GM19324 (cell line): Measurements from ENCODE around the gene LDAF1.
"Not testable (repeated sequence)": the region's sequence is repeated elsewhere in the genome, so short reads cannot be mapped to it uniquely, and the experiment has no call there.

Source experiments
- ATAC-seq: cut with Tn5 transposase; IDR thresholded peaks from one replicate; pipeline ENCODE4 v1.9.1; 2021; ENCODE audit warnings: mild to moderate bottlenecking, moderate library complexity; ENCODE audit not compliant: unreplicated experiment, low FRiP score

LDAF1 gene

GRCh38 chr16:21192991-21193390 is 34.5 kb downstream of the LDAF1 start:
- no peak for ATAC-seq

GRCh38 chr16:21194771-21195301 is 36.4 kb downstream of the LDAF1 start:
- no peak for ATAC-seq

- not testable (repeated sequence) for ATAC-seq
Observed at GRCh38 chr16:21195330-21195729, 36.9 kb downstream of the LDAF1 start.

DNA sequence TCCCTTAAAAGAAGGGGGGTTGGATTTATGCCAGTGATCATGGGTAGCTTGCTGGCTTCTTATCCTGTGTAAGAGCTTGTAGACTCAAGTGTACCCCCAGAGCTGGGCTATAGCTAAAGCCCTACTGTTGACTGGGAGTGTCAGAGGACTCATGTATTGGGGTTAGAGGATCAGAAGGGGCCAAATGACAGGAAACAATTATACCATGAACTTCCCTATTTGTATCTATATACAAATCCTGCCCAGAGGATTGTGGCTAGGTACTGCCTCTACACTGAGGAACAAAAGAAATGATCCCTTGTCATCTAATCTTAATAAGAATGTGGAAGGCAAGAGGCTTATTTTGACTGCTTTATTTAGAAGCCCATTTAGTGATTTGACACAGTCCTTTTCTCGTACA is 38.6 kb downstream of the LDAF1 start:
- no peak for ATAC-seq

DNA sequence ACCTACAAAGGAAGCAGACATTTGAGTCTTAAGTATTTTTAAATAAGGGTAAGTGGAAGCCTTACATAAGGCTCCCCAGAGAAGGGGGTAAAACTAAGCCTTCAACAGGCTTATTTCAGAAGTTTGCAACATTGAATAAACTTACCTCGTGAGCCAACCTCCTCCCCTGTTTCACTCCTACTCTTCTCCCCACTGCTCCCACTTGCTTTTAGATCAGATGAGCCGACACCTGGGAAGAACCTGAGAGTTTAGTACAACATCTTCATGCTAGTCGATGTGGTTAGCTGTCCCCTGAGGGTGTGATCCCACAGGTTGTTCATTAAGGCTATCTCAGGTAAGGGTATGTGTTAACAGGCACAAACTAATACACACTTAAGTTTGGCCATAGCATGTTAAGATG is 39.1 kb downstream of the LDAF1 start:
- no peak for ATAC-seq

- ATAC-seq = no peak
Observed at GRCh38 chr16:21199607-21200218, 41.2 kb downstream of the LDAF1 start.

DNA sequence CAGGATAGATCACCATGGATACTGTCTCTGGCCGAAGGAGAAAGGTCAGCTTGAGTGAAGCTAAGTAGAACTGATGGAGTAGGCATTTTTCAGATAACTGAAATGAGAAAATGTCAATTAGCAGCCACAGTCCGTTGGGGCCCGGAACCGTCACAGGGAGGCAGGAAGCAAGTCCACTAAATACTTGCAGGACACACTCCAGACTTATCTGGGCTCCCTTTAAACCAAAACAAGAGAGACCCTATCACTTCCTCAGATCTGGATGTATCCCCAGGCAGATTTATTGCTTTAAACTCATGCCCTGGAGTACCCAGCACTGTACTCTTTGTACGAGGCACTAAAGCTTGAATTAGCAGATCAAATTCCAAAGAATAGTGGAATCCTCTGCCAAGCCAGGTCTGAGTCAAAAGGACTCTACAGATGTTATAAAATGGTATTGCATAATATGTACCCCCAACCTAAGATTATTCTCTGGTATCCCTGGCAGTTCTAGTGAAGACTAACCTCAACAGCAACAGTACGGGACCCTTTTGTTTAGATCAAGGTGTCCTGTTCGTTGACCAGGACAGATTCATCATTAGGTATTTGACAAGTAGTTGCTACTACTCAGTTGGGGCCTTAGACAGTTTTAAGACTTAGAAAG is 44.8 kb downstream of the LDAF1 start:
- ATAC-seq = no peak

DNA sequence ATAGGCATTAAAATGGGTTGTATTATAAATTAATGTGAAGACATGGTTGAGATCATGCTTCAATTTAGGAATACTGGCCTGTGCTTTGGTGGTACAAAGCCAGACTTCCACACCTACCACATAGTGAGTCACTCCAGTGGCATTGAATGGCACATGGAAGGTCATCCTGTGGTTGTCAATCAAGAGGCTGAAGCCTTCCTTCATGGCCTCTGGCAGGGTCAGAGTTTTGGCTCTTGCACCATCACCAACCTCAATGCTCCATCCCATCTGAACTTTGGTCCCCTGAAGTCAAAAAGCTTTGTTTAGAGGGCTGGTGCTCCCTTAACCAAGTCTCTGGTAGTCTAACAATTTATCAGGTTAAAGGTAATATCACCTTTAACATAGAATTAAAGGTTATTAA is 46.8 kb downstream of the LDAF1 start:
- no peak for ATAC-seq

DNA sequence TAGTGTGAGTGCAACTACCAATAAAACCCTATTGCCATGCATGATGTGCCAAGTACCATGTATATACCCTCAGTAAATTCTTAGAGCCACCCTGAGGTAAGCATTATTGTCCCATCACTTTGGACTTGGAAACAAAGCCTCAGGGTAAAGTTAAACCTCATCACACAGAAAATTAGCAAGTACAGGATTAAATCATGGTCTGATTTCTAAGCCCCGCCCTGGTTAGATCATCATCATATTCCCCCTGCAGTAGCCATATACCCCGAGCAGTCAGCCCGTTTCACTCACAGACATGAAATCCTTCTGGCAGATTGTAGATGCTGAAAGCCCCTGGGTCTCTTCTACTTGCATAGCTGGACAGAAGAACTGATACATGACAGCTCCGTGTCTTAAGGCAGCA is 48.1 kb downstream of the LDAF1 start:
- ATAC-seq = no peak

DNA sequence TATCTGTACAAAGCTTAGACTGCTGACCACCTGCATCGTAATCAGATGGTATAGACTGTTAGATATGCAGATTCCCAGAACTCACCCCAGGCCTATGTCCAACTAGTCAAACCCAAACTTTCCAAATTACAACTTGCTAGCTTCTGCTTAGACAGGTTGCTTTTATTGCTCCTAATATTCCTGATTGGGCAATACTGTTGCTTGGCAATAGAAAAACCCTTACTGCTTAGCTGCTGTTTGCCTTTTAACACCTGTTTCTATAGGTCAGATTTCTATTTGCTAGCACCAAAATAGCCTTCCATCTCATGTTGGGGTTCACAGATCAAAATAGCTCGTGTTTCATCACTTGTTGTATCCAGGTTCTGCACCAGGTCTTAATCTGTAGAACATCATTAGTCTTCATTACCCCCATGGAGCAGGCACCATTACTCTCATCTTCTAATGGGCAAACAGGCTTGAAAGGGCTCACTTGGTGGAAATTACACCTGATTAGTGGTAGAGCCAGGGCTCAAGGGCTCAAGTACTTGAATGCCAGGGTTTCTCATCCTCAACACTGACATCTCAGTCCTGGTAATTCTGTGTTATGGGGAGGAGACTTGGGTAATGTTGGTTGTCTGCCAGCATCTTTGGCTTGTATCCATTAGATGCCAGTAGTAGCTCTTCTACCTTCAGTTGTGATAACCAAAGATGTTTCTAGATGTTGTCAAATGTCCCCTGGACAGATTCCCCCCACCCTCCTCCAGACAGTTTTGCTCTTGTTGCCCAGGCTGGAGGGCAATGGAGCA is 50.2 kb downstream of the LDAF1 start:
- no peak for ATAC-seq

DNA sequence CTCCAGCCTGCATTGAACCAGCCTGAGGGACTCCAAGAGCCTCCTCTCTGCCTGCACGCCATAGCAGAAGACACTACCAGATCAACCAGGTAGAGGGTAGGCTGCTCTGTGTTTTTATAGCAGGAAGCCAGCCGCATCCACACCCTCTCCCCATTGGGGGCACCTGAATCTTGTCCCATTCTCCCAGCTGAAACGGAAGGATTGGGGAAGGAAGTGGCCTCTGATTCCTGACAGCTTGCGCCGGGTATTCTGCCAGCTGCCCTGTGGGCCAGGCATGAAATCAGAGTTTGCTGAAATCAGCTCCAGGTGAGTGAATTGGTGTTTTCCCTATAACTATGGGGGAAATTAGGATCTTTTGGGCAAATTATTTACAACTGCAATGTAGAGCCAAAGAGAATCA is 53.0 kb downstream of the LDAF1 start, which contains the start of gene ZP2:
Gene ZP2 (minus strand): TSS at position 89 of the 400 bp plus-strand sequence. CDS start 27 bp downstream, at position 62.
- ATAC-seq = no peak

GRCh38 chr16:21214086-21214485 is 55.6 kb downstream of the LDAF1 start:
- no peak for ATAC-seq

DNA sequence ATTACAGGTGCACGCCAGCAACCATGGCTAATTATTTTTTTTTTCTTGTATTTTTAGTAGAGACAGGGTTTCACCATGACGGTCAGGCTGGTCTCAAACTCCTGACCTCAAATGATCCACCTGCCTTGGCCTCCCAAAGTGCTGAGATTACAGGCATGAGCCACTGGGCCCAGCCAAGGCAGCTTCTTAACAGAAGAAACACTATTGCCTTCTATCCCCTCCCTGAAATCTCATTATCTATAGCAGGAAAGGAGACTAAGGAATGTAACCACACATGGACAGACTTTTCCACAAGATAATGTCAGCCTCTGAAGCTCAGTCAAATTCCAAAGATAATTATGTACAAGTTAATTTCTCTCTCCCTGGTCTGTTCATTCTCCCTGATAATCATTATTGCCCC is 58.6 kb downstream of the LDAF1 start:
- no peak for ATAC-seq

GRCh38 chr16:21218153-21218552 is 59.7 kb downstream of the LDAF1 start:
- no peak for ATAC-seq

DNA sequence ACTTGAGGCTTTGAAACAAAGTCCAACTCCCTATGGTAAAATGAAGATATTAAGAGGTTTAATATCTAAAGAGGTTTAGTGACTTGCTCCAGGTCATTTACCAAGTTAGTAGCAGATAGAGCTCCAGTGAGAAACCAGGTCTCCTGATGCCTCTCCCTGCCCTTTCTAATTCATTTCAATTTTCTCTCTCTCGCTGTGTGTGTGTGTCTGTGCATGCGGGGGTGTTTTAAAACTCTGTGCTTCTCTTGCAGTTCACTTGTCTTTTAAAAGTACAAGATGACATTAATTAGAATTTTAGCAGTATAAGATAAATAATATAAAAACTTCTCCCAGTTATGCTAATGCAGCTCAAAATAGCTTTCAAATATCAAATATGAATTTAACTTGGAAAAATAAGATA is 61.1 kb downstream of the LDAF1 start:
- no peak for ATAC-seq

DNA sequence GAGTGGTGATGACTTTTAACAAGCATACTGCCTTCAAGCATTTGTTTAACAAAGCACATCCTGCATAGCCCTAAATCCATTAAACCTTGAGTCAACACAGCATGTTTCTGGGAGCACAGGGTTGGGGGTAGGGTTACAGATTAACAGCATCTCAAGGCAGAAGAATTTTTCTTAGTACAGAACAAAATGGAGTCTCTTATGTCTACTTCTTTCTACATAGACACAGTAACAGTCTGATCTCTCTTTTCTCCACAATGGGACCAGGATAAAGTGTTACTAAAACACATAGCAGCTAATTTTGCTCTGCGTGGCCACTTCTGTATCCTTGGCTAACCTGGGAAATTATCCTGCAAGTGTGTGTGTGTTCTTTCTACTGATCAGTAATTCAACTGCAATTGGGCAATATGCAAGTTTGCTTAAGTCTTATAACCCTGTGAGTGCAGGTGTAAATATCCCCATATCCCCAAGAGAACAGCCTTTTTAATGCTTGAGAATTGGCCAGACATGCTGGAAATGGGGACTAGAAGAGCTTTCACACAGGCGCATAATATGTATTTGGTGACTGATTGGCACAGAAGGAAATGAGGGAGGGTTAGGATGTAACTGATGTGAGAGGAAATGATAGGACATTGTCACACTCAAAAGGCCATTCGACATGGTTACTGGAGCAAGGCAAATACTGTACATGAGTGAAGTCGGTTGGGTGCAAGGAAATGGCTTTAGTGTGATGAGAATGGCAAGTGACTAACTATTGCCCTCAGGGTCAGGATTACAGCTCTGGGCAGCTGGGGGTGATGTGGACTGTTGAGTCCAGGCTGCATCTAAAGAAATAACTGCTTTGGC is 64.2 kb downstream of the LDAF1 start:
- no peak for ATAC-seq

DNA sequence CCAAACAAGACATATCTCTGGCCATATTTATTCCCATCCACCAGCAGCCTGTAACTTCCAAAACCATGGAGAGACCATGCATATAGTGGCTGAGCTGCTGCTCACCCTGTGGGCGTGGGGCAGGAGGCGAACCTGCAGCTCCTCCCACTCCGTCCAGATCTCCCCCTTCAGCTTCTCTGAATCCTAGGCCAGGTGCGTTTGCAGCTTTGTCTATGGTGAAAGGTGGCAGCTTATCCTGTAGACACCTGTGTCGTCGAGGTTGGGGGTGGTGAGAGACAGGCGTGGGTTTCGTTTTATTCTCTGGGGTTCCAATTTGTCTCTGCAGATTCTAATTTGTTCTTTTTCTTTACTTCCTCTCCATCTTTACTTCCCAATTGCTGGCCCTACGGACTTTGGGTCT is 65.3 kb downstream of the LDAF1 start:
- ATAC-seq = no peak

DNA sequence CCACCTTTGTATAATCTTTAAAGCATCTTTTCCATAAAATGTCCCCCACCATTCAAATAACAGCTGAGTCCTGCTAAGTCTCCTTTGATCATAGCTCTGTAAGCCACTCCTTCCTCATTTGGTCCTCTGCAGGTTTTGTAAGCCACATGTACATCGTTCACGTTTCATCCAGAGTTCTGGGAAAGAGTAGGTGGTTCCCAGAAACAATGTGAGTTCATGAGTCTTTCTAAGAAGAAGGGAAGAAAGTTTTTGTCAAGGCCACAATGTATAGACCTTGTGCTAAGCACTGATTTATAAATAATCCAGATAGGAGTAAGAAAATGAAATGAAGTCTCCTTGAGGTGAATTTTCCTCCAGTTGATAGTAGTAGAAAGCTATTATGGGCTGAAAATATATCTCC is 66.3 kb downstream of the LDAF1 start:
- no peak for ATAC-seq

DNA sequence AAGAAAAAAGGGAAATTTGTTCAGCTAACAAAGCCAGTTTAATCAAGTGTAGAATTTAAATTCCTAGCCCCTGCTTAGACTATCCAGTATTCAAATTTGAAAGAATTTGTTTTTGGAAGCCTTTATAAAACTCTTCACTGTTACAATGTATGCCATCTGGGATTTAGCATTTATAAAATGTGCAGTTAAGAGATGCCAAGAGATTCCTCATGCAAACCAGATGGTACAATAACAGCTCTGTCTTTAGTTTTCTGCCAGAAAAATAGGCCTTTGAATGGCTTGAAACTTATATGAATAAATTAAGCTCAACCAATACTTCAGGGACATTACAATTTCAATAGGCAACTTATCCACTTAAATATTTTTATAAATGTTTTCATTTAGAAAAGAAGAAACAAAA is 68.3 kb downstream of the LDAF1 start:
- no peak for ATAC-seq

DNA sequence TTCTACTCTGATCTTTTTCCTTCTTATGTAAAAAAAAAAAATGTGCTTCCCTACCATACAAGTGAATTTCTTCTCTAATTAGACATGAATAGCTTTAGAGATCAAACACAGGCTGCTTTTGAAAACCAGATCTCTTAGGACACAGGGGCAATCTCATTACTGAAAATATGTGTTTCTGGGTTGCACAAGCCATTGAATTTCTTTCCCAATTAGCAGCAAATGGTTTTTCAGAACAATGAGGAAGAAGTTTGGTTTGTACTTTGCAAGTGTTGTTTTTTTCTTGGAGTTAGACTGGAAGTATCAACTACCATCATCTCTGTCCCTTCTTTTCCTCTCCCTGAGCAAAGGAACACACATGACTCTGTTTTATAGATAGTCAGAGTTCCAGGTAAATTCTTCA is 69.4 kb downstream of the LDAF1 start:
- no peak for ATAC-seq
